CD4-positive, CD25-positive, alpha-beta regulatory T cell (primary cell): Measurements from ENCODE around the gene PTGFRN. TPM values are rescaled to one million over a fixed set of nuclear protein-coding genes. Genes with fewer than 3 reads are reported as not detected.
"Not testable (repeated sequence)": the region's sequence is repeated elsewhere in the genome, so short reads cannot be mapped to it uniquely, and the experiment has no call there.

Source experiments
- ATAC-seq, 2 donors: fragments of 150-1000 bp; cut with Tn5 transposase; one replicate each; pipeline ENCODE4 v1.10.0; 2021; ENCODE audit warnings: low read depth in 2 of 2, moderate number of reproducible peaks in 2 of 2, moderate library complexity in 1 of 2
- DNase-seq, 3 donors: peaks; one replicate each; pipeline versions ENCODE4 v3.0.0 to v3.0.0-alpha.2; 2012 to 2022; ENCODE audit warnings: mixed read lengths in 1 of 3
- H3K27ac ChIP-seq: one replicate; pipeline ENCODE4 v1.7.0; 2013; ENCODE audit warnings: mild to moderate bottlenecking, low read length; ENCODE audit not compliant: insufficient read depth, poor library complexity, severe bottlenecking
- H3K27me3 ChIP-seq: one replicate; pipeline ENCODE4 v1.7.0; 2013; ENCODE audit warnings: low read length; ENCODE audit not compliant: control insufficient read depth, insufficient read depth
- H3K36me3 ChIP-seq: one replicate; pipeline ENCODE4 v1.7.0; 2013; ENCODE audit warnings: mild to moderate bottlenecking, low read length, moderate library complexity; ENCODE audit not compliant: control insufficient read depth, insufficient read depth
- H3K4me1 ChIP-seq: 2 replicates; pipeline ENCODE4 v1.7.0; 2013; ENCODE audit warnings: mild to moderate bottlenecking, low read length; ENCODE audit not compliant: insufficient read depth, control insufficient read depth, poor library complexity, severe bottlenecking
- H3K4me3 ChIP-seq: one replicate; pipeline ENCODE4 v1.7.0; 2013; ENCODE audit warnings: low read depth, mild to moderate bottlenecking, low read length, moderate library complexity
- H3K9me3 ChIP-seq, 2 experiments: 1 replicate in 1 of 2; 2 replicates in 1 of 2; pipeline ENCODE4 v1.7.0; 2013; ENCODE audit warnings: low read length in 2 of 2, mild to moderate bottlenecking in 1 of 2, moderate library complexity in 1 of 2; ENCODE audit not compliant: control insufficient read depth in 2 of 2
- H3K27ac Mint-ChIP-seq, 3 donors: one replicate each; pipeline ENCODE4 v1.8.0; 2020 to 2022; ENCODE audit warnings: mild to moderate bottlenecking in 3 of 3, mixed read lengths in 3 of 3, moderate library complexity in 2 of 3
- H3K27me3 Mint-ChIP-seq: one replicate; pipeline ENCODE4 v1.8.0; 2022; ENCODE audit warnings: mild to moderate bottlenecking, mixed read lengths
- H3K36me3 Mint-ChIP-seq: one replicate; pipeline ENCODE4 v1.8.0; 2020; ENCODE audit warnings: mixed read lengths
- H3K4me1 Mint-ChIP-seq, 4 donors: one replicate each; pipeline ENCODE4 v1.8.0; 2020 to 2022; ENCODE audit warnings: mixed read lengths in 4 of 4, mild to moderate bottlenecking in 1 of 4
- H3K4me3 Mint-ChIP-seq, 4 donors: one replicate each; pipeline ENCODE4 v1.8.0; 2020 to 2022; ENCODE audit warnings: mild to moderate bottlenecking in 4 of 4, mixed read lengths in 4 of 4, moderate library complexity in 3 of 4
- H3K9me3 Mint-ChIP-seq, 7 donors: one replicate each; pipeline ENCODE4 v1.8.0; 2020 to 2022; ENCODE audit warnings: mixed read lengths in 7 of 7, mild to moderate bottlenecking in 3 of 7, moderate library complexity in 2 of 7
- polyA plus RNA-seq, 4 donors: library from polyadenylated mRNA; unstranded; fragments of 300-500 nt; fragmentation: Illumina TruSeq; gene quantifications; one replicate each; pipeline ENCODE4 v1.2.3, GENCODE V29; 2021
- total RNA-seq: library from RNA; stranded (reverse); gene quantifications from one replicate; pipeline ENCODE4 v1.2.3, GENCODE V29; 2022

The PTGFRN gene
- total and polyA plus RNA-seq, 5 donors from 2014 or later, result 0.02 to 0.17 (median 0.10) TPM; not detected in 2

GRCh38 chr1:116931016-116931918 is 21.6 kb downstream of the PTGFRN start:
- H3K27ac ChIP-seq, result no peak overlapping the region
- Mint-ChIP-seq H3K4me1 (peaks cover 13 to 20% (median 16%) of the 10 kb centered on the region in 4 donors), H3K9me3 (no peaks in the 10 kb centered on the region), H3K27me3 (no peaks in the 10 kb centered on the region), H3K4me3 (no peak overlapping the region), H3K27ac (no peak overlapping the region), H3K36me3 (no peaks in the 10 kb centered on the region)
- no peaks in the 10 kb centered on the region for H3K27me3 ChIP-seq
- ATAC-seq (no peak), DNase-seq (no peak)
- peaks cover 18% of the 10 kb centered on the region for H3K4me1 ChIP-seq
- H3K4me3 ChIP-seq, result no peak overlapping the region
- H3K9me3 ChIP-seq, result no peaks in the 10 kb centered on the region
- H3K36me3 ChIP-seq, result no peaks in the 10 kb centered on the region

GRCh38 chr1:116933606-116934515 is 24.1 kb downstream of the PTGFRN start:
- Mint-ChIP-seq H3K36me3 (no peaks in the 10 kb centered on the region), H3K27ac (peak overlapping the region; percentile 60 to 72 (median 71)), H3K4me3 (peak overlapping the region in 3 of 4 donors; percentile 1 to 66 (median 15)), H3K9me3 (no peaks in the 10 kb centered on the region), H3K4me1 (peaks cover 13 to 20% (median 16%) of the 10 kb centered on the region in 4 donors), H3K27me3 (no peaks in the 10 kb centered on the region)
- Histone ChIP-seq H3K27ac (no peak overlapping the region), H3K27me3 (no peaks in the 10 kb centered on the region), H3K9me3 (no peaks in the 10 kb centered on the region), H3K36me3 (no peaks in the 10 kb centered on the region), H3K4me1 (peaks cover 18% of the 10 kb centered on the region), H3K4me3 (no peak overlapping the region)
- DNase-seq (peak in 2 of 3 donors; percentile 59 to 67), ATAC-seq (peak; percentile 60 to 88)

- DNase-seq (peak in 2 of 3 donors; percentile 29 to 57), ATAC-seq (no peak)
- H3K27me3 ChIP-seq, result no peaks in the 10 kb centered on the region
- no peaks in the 10 kb centered on the region for H3K27me3 Mint-ChIP-seq
- H3K27ac ChIP-seq, result no peak overlapping the region
- H3K4me3 Mint-ChIP-seq, result peak overlapping the region in 1 of 4 donors; percentile 1
- H3K9me3 Mint-ChIP-seq, result no peaks in the 10 kb centered on the region
- peaks cover 13 to 20% (median 16%) of the 10 kb centered on the region in 4 donors for H3K4me1 Mint-ChIP-seq
- no peaks in the 10 kb centered on the region for H3K36me3 Mint-ChIP-seq
- no peaks in the 10 kb centered on the region for H3K36me3 ChIP-seq
- H3K27ac Mint-ChIP-seq, result peak overlapping the region; percentile 20 to 71 (median 69)
- peaks cover 18% of the 10 kb centered on the region for H3K4me1 ChIP-seq
- no peak overlapping the region for H3K4me3 ChIP-seq
- H3K9me3 ChIP-seq, result no peaks in the 10 kb centered on the region
These were observed 25.0 kb downstream of the PTGFRN start for GRCh38 chr1:116934586-116935207.

- Histone ChIP-seq H3K9me3 (no peaks in the 10 kb centered on the region), H3K27ac (no peak overlapping the region), H3K4me3 (no peak overlapping the region), H3K36me3 (no peaks in the 10 kb centered on the region), H3K27me3 (no peaks in the 10 kb centered on the region), H3K4me1 (peaks cover 11% of the 10 kb centered on the region)
- Mint-ChIP-seq H3K27me3 (peaks cover 4% of the 10 kb centered on the region), H3K36me3 (no peaks in the 10 kb centered on the region), H3K4me3 (no peak overlapping the region), H3K4me1 (peaks cover 13 to 20% (median 15%) of the 10 kb centered on the region in 4 donors), H3K27ac (peak overlapping the region in 1 of 3 donors; percentile 64), H3K9me3 (no peaks in the 10 kb centered on the region)
- ATAC-seq, result no peak
- no peak for DNase-seq
These were observed 28.5 kb downstream of the PTGFRN start for GRCh38 chr1:116938216-116938615.

GRCh38 chr1:116939780-116940543 is 30.2 kb downstream of the PTGFRN start:
- H3K36me3 Mint-ChIP-seq, H3K4me3 ChIP-seq, H3K4me1 Mint-ChIP-seq, H3K9me3 ChIP-seq, DNase-seq, H3K36me3 ChIP-seq, H3K27me3 Mint-ChIP-seq, H3K4me3 Mint-ChIP-seq, H3K27ac ChIP-seq, H3K27ac Mint-ChIP-seq, H3K27me3 ChIP-seq, ATAC-seq, H3K9me3 Mint-ChIP-seq, H3K4me1 ChIP-seq: not testable (repeated sequence)

GRCh38 chr1:116940814-116941599 is 31.3 kb downstream of the PTGFRN start:
- Mint-ChIP-seq H3K27me3 (peaks cover 4% of the 10 kb centered on the region), H3K27ac (peak overlapping the region in 1 of 3 donors; percentile 64), H3K9me3 (no peaks in the 10 kb centered on the region), H3K36me3 (no peaks in the 10 kb centered on the region), H3K4me1 (no peaks in the 10 kb centered on the region), H3K4me3 (no peak overlapping the region)
- no peaks in the 10 kb centered on the region for H3K36me3 ChIP-seq
- ATAC-seq, result no peak
- H3K4me1 ChIP-seq, result no peaks in the 10 kb centered on the region
- no peak overlapping the region for H3K27ac ChIP-seq
- H3K4me3 ChIP-seq, result no peak overlapping the region
- no peak for DNase-seq
- H3K9me3 ChIP-seq, result no peaks in the 10 kb centered on the region
- H3K27me3 ChIP-seq, result no peaks in the 10 kb centered on the region
